Measurements from ENCODE around the gene HAPLN1.

DNA sequence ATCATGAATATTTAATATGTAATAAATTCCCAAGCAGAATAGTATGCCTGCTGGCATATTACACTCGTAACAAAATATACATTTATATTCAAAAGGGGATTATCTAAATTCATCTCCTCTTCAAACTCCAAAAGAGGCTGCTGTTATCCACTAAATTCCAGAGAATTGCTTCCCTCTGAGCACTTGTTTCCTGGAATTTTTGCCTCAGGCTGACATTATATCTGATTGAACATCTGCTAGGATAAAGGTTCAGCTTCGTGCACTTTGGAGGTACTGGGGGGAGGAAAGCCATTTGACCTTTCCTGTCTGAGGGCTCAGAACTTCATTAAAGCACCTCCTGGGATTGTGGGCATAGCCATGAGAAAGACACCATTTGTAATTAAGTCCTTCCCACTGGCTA, 4.3 kb upstream of the HAPLN1 start:
- no peak for TF ChIP-seq POLR2AphosphoS2 (conservative IDR thresholded peaks at IDR 0.05; ENCODE audit: low read length)
- TF ChIP-seq, protein P1, sequence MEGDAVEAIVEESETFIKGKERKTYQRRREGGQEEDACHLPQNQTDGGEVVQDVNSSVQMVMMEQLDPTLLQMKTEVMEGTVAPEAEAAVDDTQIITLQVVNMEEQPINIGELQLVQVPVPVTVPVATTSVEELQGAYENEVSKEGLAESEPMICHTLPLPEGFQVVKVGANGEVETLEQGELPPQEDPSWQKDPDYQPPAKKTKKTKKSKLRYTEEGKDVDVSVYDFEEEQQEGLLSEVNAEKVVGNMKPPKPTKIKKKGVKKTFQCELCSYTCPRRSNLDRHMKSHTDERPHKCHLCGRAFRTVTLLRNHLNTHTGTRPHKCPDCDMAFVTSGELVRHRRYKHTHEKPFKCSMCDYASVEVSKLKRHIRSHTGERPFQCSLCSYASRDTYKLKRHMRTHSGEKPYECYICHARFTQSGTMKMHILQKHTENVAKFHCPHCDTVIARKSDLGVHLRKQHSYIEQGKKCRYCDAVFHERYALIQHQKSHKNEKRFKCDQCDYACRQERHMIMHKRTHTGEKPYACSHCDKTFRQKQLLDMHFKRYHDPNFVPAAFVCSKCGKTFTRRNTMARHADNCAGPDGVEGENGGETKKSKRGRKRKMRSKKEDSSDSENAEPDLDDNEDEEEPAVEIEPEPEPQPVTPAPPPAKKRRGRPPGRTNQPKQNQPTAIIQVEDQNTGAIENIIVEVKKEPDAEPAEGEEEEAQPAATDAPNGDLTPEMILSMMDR (IDR thresholded peaks at IDR 0.05): no peak
- TF ChIP-seq EP300 (IDR thresholded peaks at IDR 0.05): no peak
- no peak for TF ChIP-seq POLR2A (IDR thresholded peaks at IDR 0.05; ENCODE audit: low read length)
- TF ChIP-seq SMC3 (IDR thresholded peaks at IDR 0.05): no peak
- no peak for TF ChIP-seq CHD2 (IDR thresholded peaks at IDR 0.05; ENCODE audit: low read length, partially characterized antibody)
- TF ChIP-seq, protein P2, sequence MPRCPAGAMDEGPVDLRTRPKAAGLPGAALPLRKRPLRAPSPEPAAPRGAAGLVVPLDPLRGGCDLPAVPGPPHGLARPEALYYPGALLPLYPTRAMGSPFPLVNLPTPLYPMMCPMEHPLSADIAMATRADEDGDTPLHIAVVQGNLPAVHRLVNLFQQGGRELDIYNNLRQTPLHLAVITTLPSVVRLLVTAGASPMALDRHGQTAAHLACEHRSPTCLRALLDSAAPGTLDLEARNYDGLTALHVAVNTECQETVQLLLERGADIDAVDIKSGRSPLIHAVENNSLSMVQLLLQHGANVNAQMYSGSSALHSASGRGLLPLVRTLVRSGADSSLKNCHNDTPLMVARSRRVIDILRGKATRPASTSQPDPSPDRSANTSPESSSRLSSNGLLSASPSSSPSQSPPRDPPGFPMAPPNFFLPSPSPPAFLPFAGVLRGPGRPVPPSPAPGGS (IDR thresholded peaks at IDR 0.05): no peak
- TF ChIP-seq, protein P3, sequence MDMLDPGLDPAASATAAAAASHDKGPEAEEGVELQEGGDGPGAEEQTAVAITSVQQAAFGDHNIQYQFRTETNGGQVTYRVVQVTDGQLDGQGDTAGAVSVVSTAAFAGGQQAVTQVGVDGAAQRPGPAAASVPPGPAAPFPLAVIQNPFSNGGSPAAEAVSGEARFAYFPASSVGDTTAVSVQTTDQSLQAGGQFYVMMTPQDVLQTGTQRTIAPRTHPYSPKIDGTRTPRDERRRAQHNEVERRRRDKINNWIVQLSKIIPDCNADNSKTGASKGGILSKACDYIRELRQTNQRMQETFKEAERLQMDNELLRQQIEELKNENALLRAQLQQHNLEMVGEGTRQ (IDR thresholded peaks at IDR 0.05): no peak
- no peak for TF ChIP-seq RAD21 (conservative IDR thresholded peaks at IDR 0.05 in 1 of 2, IDR thresholded peaks at IDR 0.05 in 1 of 2)
- no peak for TF ChIP-seq NR3C1 (IDR thresholded peaks at IDR 0.05)

Measured in A549 (cell line).